ENCODE data around the gene EFS. TPM values are rescaled to one million over a fixed set of nuclear protein-coding genes. Genes with fewer than 3 reads are reported as not detected.

EFS gene
- total and polyA plus RNA-seq, 4 experiments from 2014 or later, result not detected

- Mint-ChIP-seq H3K27me3 (peaks cover 15 to 20% of the 10 kb centered on the region in 2 donors), H3K4me3 (no peak overlapping the region), H3K9me3 (no peaks in the 10 kb centered on the region), H3K4me1 (peaks cover 4 to 11% (median 8%) of the 10 kb centered on the region in 4 donors), H3K36me3 (no peaks in the 10 kb centered on the region), H3K27ac (no peak overlapping the region)
- H3K27ac ChIP-seq (ENCODE audit: low read depth, low read length), result no peak overlapping the region
- CTCF ChIA-PET (ENCODE audit: partially characterized antibody), result no interaction called here
- no peaks in the 10 kb centered on the region for H3K27me3 ChIP-seq (ENCODE audit: insufficient read depth, low read length)
- POLR2A ChIA-PET (ENCODE audit: partially characterized antibody), result no interaction called here
- intact Hi-C loops (cut with micrococcal nuclease), result no loop called here
- H3K4me3 ChIP-seq (ENCODE audit: low read length in 2 of 2), result no peak overlapping the region
- H3K36me3 ChIP-seq (ENCODE audit: insufficient read depth, low read length), result no peaks in the 10 kb centered on the region
- no peak for DNase-seq
- peaks cover 7% of the 10 kb centered on the region for H3K4me1 ChIP-seq (ENCODE audit: insufficient read depth, low read length)
- no peaks in the 10 kb centered on the region for H3K9me3 ChIP-seq (ENCODE audit: control insufficient read depth in 1 of 2, low read length in 2 of 2)
Observed at GRCh38 chr14:23347406-23348296, 17.3 kb downstream of the EFS start.

GRCh38 chr14:23346693-23347405, 18.1 kb downstream of the EFS start:
- no peaks in the 10 kb centered on the region for H3K36me3 Mint-ChIP-seq
- intact Hi-C loops (cut with micrococcal nuclease), result no loop called here
- H3K27ac ChIP-seq (ENCODE audit: low read depth, low read length), result no peak overlapping the region
- no peaks in the 10 kb centered on the region for H3K27me3 ChIP-seq (ENCODE audit: insufficient read depth, low read length)
- peaks cover 5% of the 10 kb centered on the region for H3K4me1 ChIP-seq (ENCODE audit: insufficient read depth, low read length)
- H3K27me3 Mint-ChIP-seq, result peaks cover 17 to 20% of the 10 kb centered on the region in 2 donors
- H3K4me3 ChIP-seq (ENCODE audit: low read length in 2 of 2), result no peak overlapping the region
- H3K9me3 Mint-ChIP-seq, result no peaks in the 10 kb centered on the region
- ChIA-PET CTCF (ENCODE audit: partially characterized antibody) (no interaction called here), POLR2A (ENCODE audit: partially characterized antibody) (no interaction called here)
- no peaks in the 10 kb centered on the region for H3K36me3 ChIP-seq (ENCODE audit: insufficient read depth, low read length)
- H3K4me1 Mint-ChIP-seq, result peaks cover 4 to 11% (median 8%) of the 10 kb centered on the region in 4 donors
- no peaks in the 10 kb centered on the region for H3K9me3 ChIP-seq (ENCODE audit: control insufficient read depth in 1 of 2, low read length in 2 of 2)
- DNase-seq, result no peak
- H3K27ac Mint-ChIP-seq, result no peak overlapping the region
- no peak overlapping the region for H3K4me3 Mint-ChIP-seq

DNA sequence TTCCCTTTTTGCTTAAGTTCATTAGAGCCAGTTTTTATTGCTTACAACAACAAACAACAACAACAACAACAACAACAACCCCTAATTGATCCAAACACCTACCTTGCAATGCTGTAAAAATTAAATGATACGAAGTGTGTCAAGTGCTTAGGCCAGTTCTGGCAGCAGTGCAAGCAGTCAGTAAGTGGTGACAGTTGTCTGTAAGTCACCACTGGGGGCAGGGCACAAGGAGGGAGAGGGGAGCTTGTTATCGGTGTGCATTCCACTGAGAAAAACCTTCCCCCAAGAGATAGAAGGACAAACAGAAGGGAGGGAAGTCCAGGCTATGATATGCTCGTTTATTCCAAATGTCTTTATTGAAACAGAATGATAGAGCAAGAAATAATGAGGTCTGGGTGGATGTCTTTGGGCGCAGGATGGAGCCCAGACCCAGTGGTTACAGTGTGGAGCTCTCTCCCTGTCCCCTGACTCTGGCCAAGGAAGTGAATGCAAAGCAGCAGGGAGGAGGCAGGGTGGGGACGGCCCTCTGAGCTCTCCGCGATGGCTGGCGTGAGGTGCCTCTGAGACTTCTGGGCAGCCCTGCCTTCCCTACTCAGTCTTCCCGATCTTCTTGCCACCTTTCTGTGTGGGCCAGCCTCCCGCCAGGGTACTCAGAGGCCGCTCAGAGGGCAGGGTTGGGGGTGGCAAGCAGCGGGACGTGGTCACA, 18.8 kb downstream of the EFS start:
- no peak overlapping the region for H3K4me3 Mint-ChIP-seq
- peak overlapping the region in 1 of 7 donors; percentile 49 for H3K27ac Mint-ChIP-seq
- H3K27me3 Mint-ChIP-seq, result peaks cover 13 to 17% of the 10 kb centered on the region in 2 donors
- no peaks in the 10 kb centered on the region for H3K36me3 Mint-ChIP-seq
- intact Hi-C loops (cut with micrococcal nuclease), result no loop called here
- DNase-seq, result no peak
- no peaks in the 10 kb centered on the region for H3K9me3 Mint-ChIP-seq
- peaks cover 1 to 7% (median 4%) of the 10 kb centered on the region in 4 donors for H3K4me1 Mint-ChIP-seq
- Histone ChIP-seq H3K4me3 (ENCODE audit: low read length in 2 of 2) (no peak overlapping the region), H3K27me3 (ENCODE audit: insufficient read depth, low read length) (no peaks in the 10 kb centered on the region), H3K4me1 (ENCODE audit: insufficient read depth, low read length) (no peaks in the 10 kb centered on the region), H3K36me3 (ENCODE audit: insufficient read depth, low read length) (no peaks in the 10 kb centered on the region), H3K9me3 (ENCODE audit: control insufficient read depth in 1 of 2, low read length in 2 of 2) (no peaks in the 10 kb centered on the region), H3K27ac (ENCODE audit: low read depth, low read length) (no peak overlapping the region)
- ChIA-PET CTCF (ENCODE audit: partially characterized antibody) (interaction anchor here (1.2 to 1.8 kb wide), 4 partner anchors 15 to 34 kb away, joined by 3 to 6 read pairs (median 5); no protein-coding TSS in a partner anchor), POLR2A (ENCODE audit: partially characterized antibody) (no interaction called here)

DNA sequence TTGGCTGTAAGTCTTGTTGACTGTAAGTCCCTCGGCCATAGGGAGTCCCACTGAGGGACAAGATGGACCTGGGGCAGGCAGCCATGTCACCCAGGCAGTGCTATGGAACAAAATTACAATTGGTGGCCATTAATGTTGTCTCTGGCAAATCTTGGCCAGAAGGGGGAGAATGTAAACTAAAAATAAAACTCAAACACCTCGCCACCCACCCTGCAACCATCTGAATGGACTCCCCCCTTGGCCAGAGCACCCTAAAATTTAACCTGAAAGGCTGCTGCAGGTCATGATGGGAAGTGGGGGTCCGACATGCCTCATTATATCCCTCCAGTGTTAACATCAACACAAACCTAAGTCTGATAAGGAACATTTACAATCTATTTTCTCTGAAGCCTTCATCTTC, 20.5 kb downstream of the EFS start:
- H3K27me3 ChIP-seq (ENCODE audit: insufficient read depth, low read length), result no peaks in the 10 kb centered on the region
- H3K9me3 ChIP-seq (ENCODE audit: control insufficient read depth in 1 of 2, low read length in 2 of 2), result no peaks in the 10 kb centered on the region
- no peaks in the 10 kb centered on the region for H3K36me3 ChIP-seq (ENCODE audit: insufficient read depth, low read length)
- Mint-ChIP-seq H3K9me3 (peaks cover 0 to 2% (median 0%) of the 10 kb centered on the region in 8 donors), H3K27me3 (peaks cover 3 to 7% of the 10 kb centered on the region in 2 donors), H3K27ac (no peak overlapping the region), H3K36me3 (no peaks in the 10 kb centered on the region), H3K4me1 (no peaks in the 10 kb centered on the region), H3K4me3 (no peak overlapping the region)
- H3K4me1 ChIP-seq (ENCODE audit: insufficient read depth, low read length), result no peaks in the 10 kb centered on the region
- H3K4me3 ChIP-seq (ENCODE audit: low read length in 2 of 2), result no peak overlapping the region
- DNase-seq, result no peak
- ChIA-PET POLR2A (ENCODE audit: partially characterized antibody) (no interaction called here), CTCF (ENCODE audit: partially characterized antibody) (interaction anchor here (1.2 to 1.8 kb wide), 3 partner anchors 16 to 36 kb away, joined by 5 to 6 read pairs (median 5); no protein-coding TSS in a partner anchor)
- no peak overlapping the region for H3K27ac ChIP-seq (ENCODE audit: low read depth, low read length)
- intact Hi-C loops (cut with micrococcal nuclease), result no loop called here

DNA sequence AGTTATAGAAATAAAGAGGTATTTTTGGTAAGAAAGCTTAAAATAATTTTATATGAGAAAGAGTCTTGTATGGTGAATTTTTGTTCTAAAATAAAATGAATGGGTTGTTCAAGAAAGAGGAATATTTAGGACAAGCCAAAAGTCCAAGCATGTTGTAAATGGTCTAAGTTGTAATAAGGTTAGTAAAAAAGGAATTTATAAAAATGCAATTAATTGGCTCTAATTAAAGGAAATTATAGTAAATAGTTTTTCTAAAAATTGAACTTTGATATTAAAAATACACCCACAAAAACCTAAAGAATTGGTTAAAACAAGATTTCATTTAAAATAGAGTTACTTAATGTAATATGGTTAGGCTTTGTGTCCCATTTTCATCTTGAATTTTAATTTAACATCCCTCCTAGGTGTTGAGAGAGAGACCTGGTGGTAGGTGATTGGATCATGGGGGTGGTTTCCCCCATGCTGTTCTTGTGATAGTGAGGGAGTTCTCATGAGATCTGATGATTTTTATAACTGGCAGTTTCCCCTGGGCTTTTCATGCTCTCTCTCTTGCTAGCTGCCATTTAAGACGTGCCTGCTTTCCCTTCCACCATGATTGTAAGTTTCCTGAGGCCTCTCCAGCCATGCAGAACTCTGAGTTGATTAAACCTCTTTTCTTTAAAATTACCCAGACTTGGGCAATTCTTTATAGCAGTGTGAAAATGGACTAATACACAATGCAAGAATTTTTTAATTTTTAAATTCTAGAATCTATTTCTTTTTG, 25.3 kb downstream of the EFS start:
- H3K27me3 Mint-ChIP-seq, result peaks cover 15 to 17% of the 10 kb centered on the region in 2 donors
- Histone ChIP-seq H3K27me3 (ENCODE audit: insufficient read depth, low read length) (no peaks in the 10 kb centered on the region), H3K36me3 (ENCODE audit: insufficient read depth, low read length) (no peaks in the 10 kb centered on the region), H3K4me1 (ENCODE audit: insufficient read depth, low read length) (no peaks in the 10 kb centered on the region), H3K9me3 (ENCODE audit: control insufficient read depth in 1 of 2, low read length in 2 of 2) (no peaks in the 10 kb centered on the region), H3K27ac (ENCODE audit: low read depth, low read length) (no peak overlapping the region), H3K4me3 (ENCODE audit: low read length in 2 of 2) (no peak overlapping the region)
- no peak overlapping the region for H3K27ac Mint-ChIP-seq
- intact Hi-C loops (cut with micrococcal nuclease), result no loop called here
- CTCF ChIA-PET (ENCODE audit: partially characterized antibody), result interaction anchor here (1.4 kb wide), 1 partner anchor 41 kb away, joined by 4 read pairs; no protein-coding TSS in a partner anchor
- POLR2A ChIA-PET (ENCODE audit: partially characterized antibody), result no interaction called here
- no peak for DNase-seq
- peaks cover 0 to 2% (median 0%) of the 10 kb centered on the region in 8 donors for H3K9me3 Mint-ChIP-seq
- H3K36me3 Mint-ChIP-seq, result no peaks in the 10 kb centered on the region
- H3K4me3 Mint-ChIP-seq, result no peak overlapping the region
- no peaks in the 10 kb centered on the region for H3K4me1 Mint-ChIP-seq

DNA sequence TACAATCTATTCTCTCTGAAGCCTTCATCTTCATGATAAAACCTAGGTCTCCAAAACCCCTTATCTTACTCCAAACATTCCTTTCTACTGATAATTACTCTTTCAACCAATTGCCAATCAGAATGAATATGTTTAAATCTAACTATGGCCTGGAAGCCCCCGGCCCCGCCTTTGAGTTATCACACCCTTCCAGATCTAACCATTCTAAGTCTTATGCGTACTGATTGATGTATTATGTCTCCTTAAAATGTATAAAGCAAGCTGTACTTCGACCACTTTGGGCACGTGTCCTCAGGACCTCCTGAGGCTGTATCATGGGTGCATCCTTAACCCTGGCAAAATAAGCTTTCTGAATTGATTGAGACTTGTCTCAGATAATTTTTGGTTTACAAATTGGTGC, 29.3 kb downstream of the EFS start:
- no peak overlapping the region for H3K27ac Mint-ChIP-seq
- no peaks in the 10 kb centered on the region for H3K4me1 Mint-ChIP-seq
- Histone ChIP-seq H3K9me3 (ENCODE audit: control insufficient read depth in 1 of 2, low read length in 2 of 2) (no peaks in the 10 kb centered on the region), H3K27me3 (ENCODE audit: insufficient read depth, low read length) (no peaks in the 10 kb centered on the region), H3K4me1 (ENCODE audit: insufficient read depth, low read length) (no peaks in the 10 kb centered on the region), H3K36me3 (ENCODE audit: insufficient read depth, low read length) (no peaks in the 10 kb centered on the region), H3K4me3 (ENCODE audit: low read length in 2 of 2) (no peak overlapping the region), H3K27ac (ENCODE audit: low read depth, low read length) (no peak overlapping the region)
- H3K9me3 Mint-ChIP-seq, result peaks cover 0 to 4% (median 0%) of the 10 kb centered on the region in 8 donors
- H3K27me3 Mint-ChIP-seq, result peaks cover 12 to 18% of the 10 kb centered on the region in 2 donors
- ChIA-PET CTCF (ENCODE audit: partially characterized antibody) (interaction anchor here (1.3 kb wide), 1 partner anchor 45 kb away, joined by 4 read pairs; no protein-coding TSS in a partner anchor), POLR2A (ENCODE audit: partially characterized antibody) (interaction anchor here (1.0 kb wide), 1 partner anchor 14 kb away, joined by 3 read pairs; no protein-coding TSS in a partner anchor)
- H3K4me3 Mint-ChIP-seq, result no peak overlapping the region
- no peak for DNase-seq
- intact Hi-C loops (cut with micrococcal nuclease), result no loop called here
- no peaks in the 10 kb centered on the region for H3K36me3 Mint-ChIP-seq
